GM19397 (cell line): ENCODE data around the gene ENTR1.
"Not testable (repeated sequence)": the region's sequence is repeated elsewhere in the genome, so short reads cannot be mapped to it uniquely, and the experiment has no call there.

Source experiments
- ATAC-seq: cut with Tn5 transposase; IDR thresholded peaks from one replicate; pipeline ENCODE4 v1.9.1; 2021; ENCODE audit warnings: mild to moderate bottlenecking, moderate library complexity; ENCODE audit not compliant: unreplicated experiment

The ENTR1 gene

GRCh38 chr9:136438548-136439480 is 28.4 kb upstream of the ENTR1 start:
- peak; percentile 41 for ATAC-seq

- ATAC-seq: no peak
These were observed 27.6 kb upstream of the ENTR1 start for GRCh38 chr9:136437839-136438547.

- ATAC-seq: no peak
These were observed 27.0 kb upstream of the ENTR1 start for GRCh38 chr9:136437430-136437829.

GRCh38 chr9:136436055-136436634 is 25.7 kb upstream of the ENTR1 start:
- no peak for ATAC-seq

- no peak for ATAC-seq
These were observed 24.3 kb upstream of the ENTR1 start for GRCh38 chr9:136434580-136435169.

GRCh38 chr9:136433849-136434579 is 23.6 kb upstream of the ENTR1 start:
- ATAC-seq: no peak

GRCh38 chr9:136433043-136433715 is 22.8 kb upstream of the ENTR1 start:
- no peak for ATAC-seq

GRCh38 chr9:136432591-136432990 is 22.2 kb upstream of the ENTR1 start:
- no peak for ATAC-seq

GRCh38 chr9:136431782-136432350 is 21.5 kb upstream of the ENTR1 start:
- no peak for ATAC-seq

GRCh38 chr9:136430588-136431234 is 20.3 kb upstream of the ENTR1 start:
- no peak for ATAC-seq

- no peak for ATAC-seq
These were observed 19.5 kb upstream of the ENTR1 start for GRCh38 chr9:136429683-136430491.

GRCh38 chr9:136429075-136429628 is 18.7 kb upstream of the ENTR1 start:
- ATAC-seq: no peak

- ATAC-seq: no peak
These were observed 16.4 kb upstream of the ENTR1 start for GRCh38 chr9:136426787-136427186.

- not testable (repeated sequence) for ATAC-seq
These were observed 15.0 kb upstream of the ENTR1 start for GRCh38 chr9:136425367-136425766.

GRCh38 chr9:136424750-136425362 is 14.4 kb upstream of the ENTR1 start:
- ATAC-seq: no peak

- ATAC-seq: no peak
These were observed 13.2 kb upstream of the ENTR1 start for GRCh38 chr9:136423432-136424146.

- no peak for ATAC-seq
These were observed 12.5 kb upstream of the ENTR1 start for GRCh38 chr9:136422876-136423275.
